Adrenal gland (tissue), 5 donors: ENCODE measurements around the gene FGGY.

Experiments
- CTCF ChIP-seq, 6 experiments: fragments of 450-650 bp in 4 of 6; fragments of 200-600 bp in 2 of 6; sonication (generic) in 1 of 6; IDR thresholded peaks; 1 replicate in 5 of 6; 2 replicates in 1 of 6; pipeline versions ENCODE4 v1.5.1 to v1.8.0; 2016 to 2021; ENCODE audit warnings: antibody characterized with exemption in 6 of 6, mild to moderate bottlenecking in 2 of 6, moderate library complexity in 1 of 6
- POLR2A ChIP-seq, 2 donors: fragments of 450-650 bp; IDR thresholded peaks; one replicate each; pipeline ENCODE4 v1.6.1; 2017; ENCODE audit warnings: antibody characterized with exemption in 2 of 2, mild to moderate bottlenecking in 2 of 2, moderate library complexity in 1 of 2
- donor health status: DM: no; HTN: no; CAD: no.

- TF ChIP-seq CTCF (IDR thresholded peaks at IDR 0.05), result no peak
- TF ChIP-seq POLR2A (IDR thresholded peaks at IDR 0.05), result no peak
Measured at GRCh38 chr1:59353453-59353852, 56.6 kb downstream of the FGGY start.
